HepG2 (cell line): ENCODE data around the gene SDHAF3. TPM values are rescaled to one million over a fixed set of nuclear protein-coding genes. Genes with fewer than 3 reads are reported as not detected.

Experiments
- ATAC-seq: fragments of 200-7000 bp; cut with Tn5 transposase; 3 replicates; pipeline ENCODE4 v1.9.1; 2020; ENCODE audit warnings: mild to moderate bottlenecking, moderate library complexity
- BruUV-seq: library from RNA; stranded (reverse); fragments of 400-500 nt; replicated peaks from 2 replicates; lab custom pipeline; 2021; lab: Mats Ljungman, UMichigan
- CTCF ChIA-PET: fragments of 300-600 bp; formaldehyde crosslinking; extraction: SDS; loops from one replicate; lab custom pipeline; 2021; ENCODE audit warnings: low total read pairs, inconsistent platforms, low intra/inter-chr PET ratio; lab: Yijun Ruan, JAX
- POLR2A ChIA-PET: fragments of 350-600 bp; sonication (Branson Sonifier 250); formaldehyde crosslinking; loops from one replicate; lab custom pipeline; 2020; ENCODE audit warnings: antibody characterized with exemption, inconsistent platforms; lab: Yijun Ruan, JAX
- DNase-seq: peaks from one replicate; pipeline ENCODE4 v3.0.0-alpha.2; 2015; ENCODE audit warnings: low spot score
- FAIRE-seq: peaks from 3 replicates; lab custom pipeline; 2011; peaks lifted over from hg19 to GRCh38; lab: Jason Lieb, UNC
- H2AFZ ChIP-seq: one replicate; pipeline ENCODE4 v1.6.1; 2011; ENCODE audit warnings: low read length, inconsistent platforms
- H3K27ac ChIP-seq: fragments of 300-600 bp; 3 replicates; pipeline ENCODE4 v1.8.0; 2011; ENCODE audit warnings: mixed run types, mild to moderate bottlenecking, mixed read lengths, low read length, inconsistent platforms; ENCODE audit not compliant: insufficient read depth; ENCODE audit errors: extremely low read length
- H3K27me3 ChIP-seq, 2 experiments: fragments of 200-600 bp in 1 of 2; 2 replicates in 1 of 2; 3 replicates in 1 of 2; pipeline versions ENCODE4 v1.6.0 to v1.8.0; 2011; ENCODE audit warnings: low read length in 2 of 2, mild to moderate bottlenecking in 2 of 2, moderate library complexity in 2 of 2, inconsistent platforms in 1 of 2; ENCODE audit not compliant: insufficient read depth in 2 of 2, control insufficient read depth in 1 of 2
- H3K36me3 ChIP-seq, 2 experiments: fragments of 200-600 bp in 1 of 2; replicated peaks in 1 of 2; 2 replicates in 1 of 2; 3 replicates in 1 of 2; pipeline versions ENCODE4 v1.5.1 to v1.8.0; 2011; ENCODE audit warnings: low read length in 2 of 2, inconsistent platforms in 1 of 2; ENCODE audit not compliant: insufficient read depth in 2 of 2, control insufficient read depth in 1 of 2
- H3K4me1 ChIP-seq: 2 replicates; pipeline ENCODE4 v1.5.1; 2012; ENCODE audit warnings: low read length, inconsistent platforms; ENCODE audit not compliant: insufficient read depth
- H3K4me2 ChIP-seq: 2 replicates; pipeline ENCODE4 v1.6.0; 2011; ENCODE audit warnings: low read depth, low read length, inconsistent platforms
- H3K4me3 ChIP-seq, 3 experiments: fragments of 200-600 bp in 1 of 3; sonication (generic), shearing (Covaris generic) in 1 of 3; replicated peaks in 1 of 3; 2 replicates each; pipeline ENCODE4 v1.5.1; 2011 to 2016; ENCODE audit warnings: low read length in 3 of 3, inconsistent platforms in 2 of 3, low read depth in 2 of 3, mild to moderate bottlenecking in 2 of 3, control low read depth in 1 of 3, mixed read lengths in 1 of 3; ENCODE audit not compliant: insufficient read depth in 1 of 3
- H3K79me2 ChIP-seq: one replicate; pipeline ENCODE4 v1.6.1; 2011; ENCODE audit warnings: low read length, inconsistent platforms; ENCODE audit not compliant: insufficient read depth
- H3K9ac ChIP-seq: 2 replicates; pipeline ENCODE4 v1.6.0; 2011; ENCODE audit warnings: mild to moderate bottlenecking, low read depth, low read length, inconsistent platforms; ENCODE audit not compliant: insufficient read depth
- H3K9me3 ChIP-seq: 2 replicates; pipeline ENCODE4 v1.5.1; 2012; ENCODE audit warnings: mild to moderate bottlenecking, low read length
- H4K20me1 ChIP-seq: 2 replicates; pipeline ENCODE4 v1.6.0; 2011; ENCODE audit warnings: inconsistent platforms, mild to moderate bottlenecking, low read length, moderate library complexity; ENCODE audit not compliant: insufficient read depth
- FOXP4 ChIP-seq: sonication (generic); formaldehyde crosslinking; IDR thresholded peaks from 2 replicates; pipeline ENCODE4 v1.4.0; 2020; ENCODE audit warnings: missing genetic modification reagents
- HMG20A ChIP-seq: IDR thresholded peaks from 2 replicates; pipeline ENCODE4 v1.6.1; 2016; ENCODE audit warnings: borderline replicate concordance
- NCOA1 ChIP-seq: sonication (generic); formaldehyde crosslinking; IDR thresholded peaks from 2 replicates; pipeline ENCODE4 v1.9.0; 2021; ENCODE audit warnings: missing genetic modification reagents
- NFKBIZ ChIP-seq: IDR thresholded peaks from 2 replicates; pipeline ENCODE4 v1.6.1; 2018; ENCODE audit warnings: missing genetic modification reagents, missing compliant biosample characterization
- NR2F1 ChIP-seq, 2 experiments: fragments of 450-650 bp in 1 of 2; formaldehyde crosslinking in 1 of 2; IDR thresholded peaks; 2 replicates each; pipeline versions ENCODE4 v1.5.0 to v1.6.1; 2016 to 2020; ENCODE audit warnings: mild to moderate bottlenecking in 1 of 2, missing compliant biosample characterization in 1 of 2, missing genetic modification reagents in 1 of 2, moderate library complexity in 1 of 2
- SMAD1 ChIP-seq: sonication (generic); formaldehyde crosslinking; IDR thresholded peaks from 2 replicates; pipeline ENCODE4 v1.4.0; 2020; ENCODE audit warnings: missing genetic modification reagents, low read depth, mild to moderate bottlenecking, borderline replicate concordance
- SRF ChIP-seq: IDR thresholded peaks from 2 replicates; pipeline ENCODE4 v1.6.1; 2011; ENCODE audit warnings: mild to moderate bottlenecking, low read depth, low read length, moderate library complexity
- TEAD2 ChIP-seq: sonication (generic); formaldehyde crosslinking; IDR thresholded peaks from 2 replicates; pipeline ENCODE4 v1.9.0; 2021; ENCODE audit warnings: missing genetic modification reagents
- ZNF205 ChIP-seq: IDR thresholded peaks from 2 replicates; pipeline ENCODE4 v1.6.1; 2018; ENCODE audit warnings: missing biosample characterization, missing genetic modification reagents
- ZNF225 ChIP-seq: sonication (generic); formaldehyde crosslinking; IDR thresholded peaks from 2 replicates; pipeline ENCODE4 v1.4.0; 2020; ENCODE audit warnings: mild to moderate bottlenecking, missing genetic modification reagents
- ZNF788 ChIP-seq: sonication (generic); formaldehyde crosslinking; IDR thresholded peaks from 2 replicates; pipeline ENCODE4 v1.5.0; 2020; ENCODE audit warnings: mild to moderate bottlenecking, missing genetic modification reagents, borderline replicate concordance
- WGBS: methylation state at CpG from one replicate; pipeline ENCODE4 v1.1.6; 2017; ENCODE audit warnings: low lambda C conversion rate; 5-methylcytosine and 5-hydroxymethylcytosine counted together
- in situ Hi-C: cut with HindIII; loops from 2 replicates; pipeline ENCODE4 v1.10.0; 2017; ENCODE audit warnings: low pct_unique_long_range_greater_than_20kb; ENCODE audit not compliant: extremely low pct_ligation_motif_present
- intact Hi-C: fragments of 100-400 bp; cut with micrococcal nuclease; formaldehyde crosslinking; loops from one replicate; pipeline ENCODE4 v1.10.0; 2022; ENCODE audit not compliant: unreplicated experiment
- polyA plus RNA-seq, 8 experiments: library from polyadenylated mRNA; depleted of rRNA in 3 of 8; stranded (reverse) in 7 of 8; unstranded in 1 of 8; fragments of >200 nt; fragmentation: Illumina TruSeq in 4 of 8; extraction: Trizol in 4 of 8; gene quantifications; 2 replicates each; pipeline versions ENCODE4 v1.2.1 to v1.2.3, GENCODE V29; 2011 to 2016; ENCODE audit warnings: low read depth in 4 of 8, missing spikeins in 1 of 8, mixed read lengths in 1 of 8; ENCODE audit not compliant: insufficient read depth in 1 of 8
- total RNA-seq, 5 experiments: library from RNA; depleted of rRNA; stranded (reverse); fragments of >200 nt; fragmentation: Illumina TruSeq; extraction: Trizol; gene quantifications; 2 replicates each; pipeline ENCODE4 v1.2.3, GENCODE V29; 2016; ENCODE audit warnings: low read depth in 1 of 5

SDHAF3 gene
- total and polyA plus RNA-seq, 2 of the 13 experiments (the other 11 are each of a cell fraction or from before 2014, with no cell fraction given), result 15.2 to 32.6 TPM

GRCh38 chr7:97215556-97215955 lies 98.1 kb downstream of the SDHAF3 start:
- DNase-seq, result no peak
- no peaks in the 10 kb centered on the region for H3K27me3 ChIP-seq
- H4K20me1 ChIP-seq, result no peaks in the 10 kb centered on the region
- intact Hi-C loops, result no loop called here
- H3K27ac ChIP-seq, result no peak overlapping the region
- H3K9me3 ChIP-seq, result no peaks in the 10 kb centered on the region
- POLR2A ChIA-PET, result no interaction called here
- no peaks in the 10 kb centered on the region for H3K36me3 ChIP-seq
- H3K4me2 ChIP-seq, result no peak overlapping the region
- no peak overlapping the region for H3K9ac ChIP-seq
- CTCF ChIA-PET, result no interaction called here
- FAIRE-seq, result no peak
- no peak overlapping the region for H2AFZ ChIP-seq
- no peak for ATAC-seq
- in situ Hi-C loops, result no loop called here
- no peak overlapping the region for H3K4me3 ChIP-seq
- H3K4me1 ChIP-seq, result no peaks in the 10 kb centered on the region
- TF ChIP-seq SRF (no peak), TEAD2 (no peak), FOXP4 (CRISPR knock-in tag) (no peak), NFKBIZ (CRISPR knock-in tag) (no peak), ZNF225 (CRISPR knock-in tag) (no peak), ZNF788 (CRISPR knock-in tag) (no peak), ZNF205 (CRISPR knock-in tag) (no peak), NCOA1 (CRISPR knock-in tag) (no peak), HMG20A (CRISPR knock-in tag) (no peak), NR2F1 (CRISPR knock-in tag; IDR thresholded peaks at IDR 0.05) (no peak), SMAD1 (CRISPR knock-in tag) (no peak)
- no peaks in the 10 kb centered on the region for H3K79me2 ChIP-seq
- WGBS, result no CpG with 5 or more reads among the region's 7 CpGs
- BruUV-seq, result no TSS peak
